HG03135 (cell line): Measurements from ENCODE around the gene EIF2D.

Source experiments
- ATAC-seq: cut with Tn5 transposase; IDR thresholded peaks from one replicate; pipeline ENCODE4 v1.9.1; 2021; ENCODE audit warnings: mild to moderate bottlenecking, moderate library complexity; ENCODE audit not compliant: unreplicated experiment

Gene EIF2D

GRCh38 chr1:206554211-206554610 is 58.1 kb downstream of the EIF2D start:
- ATAC-seq, result no peak

GRCh38 chr1:206551986-206552326 is 60.3 kb downstream of the EIF2D start:
- no peak for ATAC-seq

GRCh38 chr1:206551296-206551985 is 60.8 kb downstream of the EIF2D start:
- no peak for ATAC-seq

GRCh38 chr1:206550446-206550845 is 61.8 kb downstream of the EIF2D start:
- ATAC-seq, result no peak

- no peak for ATAC-seq
Observed at GRCh38 chr1:206547104-206547503, 65.2 kb downstream of the EIF2D start.

GRCh38 chr1:206545351-206545750 is 66.9 kb downstream of the EIF2D start:
- ATAC-seq, result no peak

- no peak for ATAC-seq
Observed at GRCh38 chr1:206544562-206545257, 67.6 kb downstream of the EIF2D start.
